Skeletal muscle tissue (tissue), 4 donors: Measurements from ENCODE around the gene COX17. TPM values are rescaled to one million over a fixed set of nuclear protein-coding genes. Genes with fewer than 3 reads are reported as not detected.

Experiments used
- H3K27ac ChIP-seq: one replicate; pipeline ENCODE4 v1.7.0; 2013; ENCODE audit warnings: mild to moderate bottlenecking, low read depth, low read length, inconsistent platforms
- H3K27me3 ChIP-seq, 3 donors: one replicate each; pipeline ENCODE4 v1.7.0; 2013; ENCODE audit warnings: low read length in 3 of 3; ENCODE audit not compliant: control insufficient read depth in 3 of 3, insufficient read depth in 3 of 3
- H3K36me3 ChIP-seq, 3 donors: one replicate each; pipeline ENCODE4 v1.7.0; 2013; ENCODE audit warnings: low read length in 3 of 3; ENCODE audit not compliant: control insufficient read depth in 3 of 3, insufficient read depth in 3 of 3
- H3K4me1 ChIP-seq, 3 donors: one replicate each; pipeline ENCODE4 v1.7.0; 2013; ENCODE audit warnings: low read length in 3 of 3, mild to moderate bottlenecking in 3 of 3; ENCODE audit not compliant: control insufficient read depth in 3 of 3, insufficient read depth in 3 of 3
- H3K4me3 ChIP-seq, 3 donors: one replicate each; pipeline ENCODE4 v1.7.0; 2013; ENCODE audit warnings: low read length in 3 of 3
- H3K9ac ChIP-seq, 3 donors: one replicate each; pipeline ENCODE4 v1.7.0; 2013; ENCODE audit warnings: low read length in 3 of 3, mild to moderate bottlenecking in 3 of 3, moderate library complexity in 2 of 3, low read depth in 1 of 3
- H3K9me3 ChIP-seq, 3 donors: one replicate each; pipeline ENCODE4 v1.7.0; 2013; ENCODE audit warnings: low read length in 3 of 3; ENCODE audit not compliant: control insufficient read depth in 3 of 3
- total RNA-seq: library from RNA; depleted of rRNA; stranded (reverse); fragments of >200 nt; gene quantifications from one replicate; pipeline ENCODE4 v1.2.3, GENCODE V29; 2014
- donor health status: Osteomylitis.

The COX17 gene
- total RNA-seq, 1 donor from 2014 or later = 24.5 TPM

GRCh38 chr3:119636891-119637611 lies 40.2 kb downstream of the COX17 start:
- no peaks in the 10 kb centered on the region for H3K9me3 ChIP-seq
- H3K4me3 ChIP-seq = no peak overlapping the region
- no peak overlapping the region for H3K9ac ChIP-seq
- H3K4me1 ChIP-seq = peaks cover 41 to 51% (median 47%) of the 10 kb centered on the region in 3 donors
- no peaks in the 10 kb centered on the region for H3K27me3 ChIP-seq
- peaks cover 4 to 10% (median 5%) of the 10 kb centered on the region in 3 donors for H3K36me3 ChIP-seq
- peak overlapping the region; percentile 97 for H3K27ac ChIP-seq

GRCh38 chr3:119636249-119636648 lies 41.0 kb downstream of the COX17 start:
- Histone ChIP-seq H3K27me3 (no peaks in the 10 kb centered on the region), H3K27ac (peak overlapping the region; percentile 97), H3K4me1 (peaks cover 45 to 57% (median 52%) of the 10 kb centered on the region in 3 donors), H3K9me3 (no peaks in the 10 kb centered on the region), H3K36me3 (peaks cover 0 to 2% (median 2%) of the 10 kb centered on the region in 3 donors), H3K4me3 (no peak overlapping the region), H3K9ac (no peak overlapping the region)

GRCh38 chr3:119635719-119636118 lies 41.5 kb downstream of the COX17 start:
- Histone ChIP-seq H3K27ac (peak overlapping the region; percentile 97), H3K4me1 (peaks cover 49 to 63% (median 56%) of the 10 kb centered on the region in 3 donors), H3K36me3 (no peaks in the 10 kb centered on the region)

GRCh38 chr3:119632829-119633228 lies 44.4 kb downstream of the COX17 start:
- Histone ChIP-seq H3K4me1 (peaks cover 54 to 69% (median 60%) of the 10 kb centered on the region in 3 donors), H3K36me3 (no peaks in the 10 kb centered on the region), H3K9ac (peak overlapping the region in 1 of 3 donors; percentile 51), H3K9me3 (no peaks in the 10 kb centered on the region), H3K27ac (peak overlapping the region; percentile 84), H3K4me3 (no peak overlapping the region), H3K27me3 (no peaks in the 10 kb centered on the region)

More at GRCh38 chr3:119635719-119636118, 41.5 kb downstream of the COX17 start:
- Histone ChIP-seq H3K4me3 (no peak overlapping the region), H3K9ac (no peak overlapping the region), H3K9me3 (no peaks in the 10 kb centered on the region), H3K27me3 (no peaks in the 10 kb centered on the region)

GRCh38 chr3:119632216-119632615 lies 45.0 kb downstream of the COX17 start:
- no peaks in the 10 kb centered on the region for H3K27me3 ChIP-seq
- H3K9me3 ChIP-seq = no peaks in the 10 kb centered on the region
- peaks cover 52 to 67% (median 60%) of the 10 kb centered on the region in 3 donors for H3K4me1 ChIP-seq
- H3K36me3 ChIP-seq = no peaks in the 10 kb centered on the region
- H3K4me3 ChIP-seq = no peak overlapping the region
- peak overlapping the region in 1 of 3 donors; percentile 3 for H3K9ac ChIP-seq
- peak overlapping the region; percentile 84 for H3K27ac ChIP-seq

GRCh38 chr3:119631516-119631915 lies 45.7 kb downstream of the COX17 start:
- Histone ChIP-seq H3K4me1 (peaks cover 48 to 65% (median 57%) of the 10 kb centered on the region in 3 donors), H3K27ac (peak overlapping the region; percentile 84), H3K4me3 (no peak overlapping the region), H3K36me3 (no peaks in the 10 kb centered on the region), H3K9ac (peak overlapping the region in 2 of 3 donors; percentile 41 to 51), H3K9me3 (no peaks in the 10 kb centered on the region), H3K27me3 (no peaks in the 10 kb centered on the region)

- no peak overlapping the region for H3K4me3 ChIP-seq
- H3K9ac ChIP-seq = peak overlapping the region; percentile 41 to 73 (median 67)
- no peaks in the 10 kb centered on the region for H3K36me3 ChIP-seq
- peaks cover 53 to 66% (median 59%) of the 10 kb centered on the region in 3 donors for H3K4me1 ChIP-seq
- H3K27me3 ChIP-seq = no peaks in the 10 kb centered on the region
- H3K27ac ChIP-seq = peak overlapping the region; percentile 84
- no peaks in the 10 kb centered on the region for H3K9me3 ChIP-seq
Measured at GRCh38 chr3:119630880-119631329, 46.3 kb downstream of the COX17 start.

- Histone ChIP-seq H3K27me3 (no peaks in the 10 kb centered on the region), H3K36me3 (no peaks in the 10 kb centered on the region), H3K4me1 (peaks cover 58 to 68% (median 59%) of the 10 kb centered on the region in 3 donors), H3K27ac (peak overlapping the region; percentile 84), H3K9me3 (no peaks in the 10 kb centered on the region), H3K4me3 (no peak overlapping the region), H3K9ac (peak overlapping the region; percentile 10 to 73 (median 67))
Measured at GRCh38 chr3:119630128-119630879, 46.9 kb downstream of the COX17 start.

- no peak overlapping the region for H3K9ac ChIP-seq
- no peaks in the 10 kb centered on the region for H3K9me3 ChIP-seq
- H3K4me1 ChIP-seq = peaks cover 64 to 74% (median 64%) of the 10 kb centered on the region in 3 donors
- H3K27me3 ChIP-seq = no peaks in the 10 kb centered on the region
- H3K4me3 ChIP-seq = no peak overlapping the region
- no peaks in the 10 kb centered on the region for H3K36me3 ChIP-seq
- peak overlapping the region; percentile 84 for H3K27ac ChIP-seq
Measured at GRCh38 chr3:119628816-119629445, 48.3 kb downstream of the COX17 start.
